T follicular helper cell (primary cell): ENCODE measurements around the gene FAM117B.
"Not testable (repeated sequence)": the region's sequence is repeated elsewhere in the genome, so short reads cannot be mapped to it uniquely, and the experiment has no call there.

Experiments used
- DNase-seq: peaks from one replicate; pipeline ENCODE4 v3.0.0-alpha.2; 2020; ENCODE audit warnings: low read depth

Gene FAM117B

GRCh38 chr2:202703091-202703490 is 68.3 kb downstream of the FAM117B start:
- DNase-seq: no peak

GRCh38 chr2:202704248-202704647 is 69.5 kb downstream of the FAM117B start:
- no peak for DNase-seq

GRCh38 chr2:202705446-202706020 is 70.8 kb downstream of the FAM117B start:
- no peak for DNase-seq

- DNase-seq: not testable (repeated sequence)
Observed at GRCh38 chr2:202714971-202715935, 80.5 kb downstream of the FAM117B start.

GRCh38 chr2:202716114-202716718 is 81.4 kb downstream of the FAM117B start:
- no peak for DNase-seq

GRCh38 chr2:202716953-202717597 is 82.3 kb downstream of the FAM117B start:
- DNase-seq: no peak

GRCh38 chr2:202717598-202718310 is 83.0 kb downstream of the FAM117B start:
- no peak for DNase-seq

- DNase-seq: no peak
Observed at GRCh38 chr2:202718614-202719013, 83.8 kb downstream of the FAM117B start.

- DNase-seq: no peak
Observed at GRCh38 chr2:202720226-202720625, 85.5 kb downstream of the FAM117B start.

- DNase-seq: no peak
Observed at GRCh38 chr2:202721621-202722020, 86.9 kb downstream of the FAM117B start.

- DNase-seq: no peak
Observed at GRCh38 chr2:202723746-202724145, 89.0 kb downstream of the FAM117B start.

GRCh38 chr2:202726070-202726469 is 91.3 kb downstream of the FAM117B start:
- no peak for DNase-seq

GRCh38 chr2:202736826-202737225 is 102.1 kb downstream of the FAM117B start:
- DNase-seq: no peak

- no peak for DNase-seq
Observed at GRCh38 chr2:202743613-202744012, 108.8 kb downstream of the FAM117B start.

- no peak for DNase-seq
Observed at GRCh38 chr2:202749477-202749876, 114.7 kb downstream of the FAM117B start.

- no peak for DNase-seq
Observed at GRCh38 chr2:202750763-202751427, 116.1 kb downstream of the FAM117B start.

GRCh38 chr2:202752071-202752470 is 117.3 kb downstream of the FAM117B start:
- DNase-seq: no peak

GRCh38 chr2:202754936-202755335 is 120.2 kb downstream of the FAM117B start:
- no peak for DNase-seq

- DNase-seq: no peak
Observed at GRCh38 chr2:202756598-202756997, 121.8 kb downstream of the FAM117B start.

GRCh38 chr2:202757339-202757738 is 122.6 kb downstream of the FAM117B start:
- no peak for DNase-seq

GRCh38 chr2:202758128-202758527 is 123.4 kb downstream of the FAM117B start:
- DNase-seq: no peak
